ENCODE data around the gene PTPN4.

Gene PTPN4

DNA sequence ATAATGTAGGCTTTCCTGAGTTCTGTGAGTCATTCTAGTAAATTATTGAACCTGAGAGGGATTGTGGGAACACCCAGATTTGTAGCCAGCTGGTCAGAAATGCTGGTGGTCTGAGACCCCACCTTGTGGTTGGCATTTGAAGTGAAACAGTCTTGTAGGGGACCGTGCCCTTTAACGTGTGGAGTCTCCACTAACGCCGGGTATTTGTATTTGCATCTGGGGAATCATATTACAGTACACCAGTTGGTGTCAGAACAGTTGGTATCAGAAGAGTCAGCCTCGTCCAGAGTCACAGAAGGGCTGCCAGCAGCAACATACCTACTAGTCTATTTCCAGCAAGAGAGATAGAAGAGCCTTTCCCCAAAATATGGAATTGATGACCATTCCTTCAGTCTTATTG, 38.3 kb upstream of the PTPN4 start:
- Histone ChIP-seq H3K27ac (ENCODE audit: low read length) (no peak overlapping the region), H3K9me2 (replicated peaks; ENCODE audit: insufficient read depth, low read length) (no peaks in the 10 kb centered on the region), H3K4me2 (ENCODE audit: low read depth, low read length) (no peak overlapping the region), H2AFZ (ENCODE audit: low read length) (no peak overlapping the region), H3F3A (ENCODE audit: insufficient read depth, low read length) (no peaks in the 10 kb centered on the region), H3K4me1 (ENCODE audit: low read length) (no peaks in the 10 kb centered on the region), H3K79me2 (ENCODE audit: low read length) (no peaks in the 10 kb centered on the region), H3K4me3 (ENCODE audit: low read length) (no peak overlapping the region), H3K9me3 (replicated peaks; ENCODE audit: insufficient read depth, low read length) (no peaks in the 10 kb centered on the region), H3K27me3 (replicated peaks; ENCODE audit: insufficient read depth, low read length) (no peaks in the 10 kb centered on the region), H3K36me3 (replicated peaks; ENCODE audit: insufficient read depth, low read length) (no peaks in the 10 kb centered on the region), H4K20me1 (ENCODE audit: insufficient read depth, low read length) (no peaks in the 10 kb centered on the region), H3K9ac (ENCODE audit: low read length) (no peak overlapping the region)
- no peak for DNase-seq
- no peak for TF ChIP-seq EZH2 (optimal IDR thresholded peaks at IDR 0.05; ENCODE audit: low read depth, low read length)
- no peak for TF ChIP-seq CTCF (IDR thresholded peaks at IDR 0.05; ENCODE audit: low read length)
- TF ChIP-seq EZH2phosphoT487 (IDR thresholded peaks at IDR 0.05; ENCODE audit: low read length) = no peak

GRCh38 chr2:119721904-119722303, 37.8 kb upstream of the PTPN4 start:
- Histone ChIP-seq H4K20me1 (ENCODE audit: insufficient read depth, low read length) (no peaks in the 10 kb centered on the region), H3K9me3 (replicated peaks; ENCODE audit: insufficient read depth, low read length) (no peaks in the 10 kb centered on the region), H3K27me3 (replicated peaks; ENCODE audit: insufficient read depth, low read length) (no peaks in the 10 kb centered on the region), H2AFZ (ENCODE audit: low read length) (no peak overlapping the region), H3K4me3 (ENCODE audit: low read length) (no peak overlapping the region), H3K9ac (ENCODE audit: low read length) (no peak overlapping the region), H3K27ac (ENCODE audit: low read length) (no peak overlapping the region), H3K9me2 (replicated peaks; ENCODE audit: insufficient read depth, low read length) (no peaks in the 10 kb centered on the region), H3K36me3 (replicated peaks; ENCODE audit: insufficient read depth, low read length) (no peaks in the 10 kb centered on the region), H3K4me1 (ENCODE audit: low read length) (no peaks in the 10 kb centered on the region), H3K4me2 (ENCODE audit: low read depth, low read length) (no peak overlapping the region), H3F3A (ENCODE audit: insufficient read depth, low read length) (no peaks in the 10 kb centered on the region), H3K79me2 (ENCODE audit: low read length) (no peaks in the 10 kb centered on the region)
- TF ChIP-seq CTCF (IDR thresholded peaks at IDR 0.05; ENCODE audit: low read length) (no peak), EZH2 (optimal IDR thresholded peaks at IDR 0.05; ENCODE audit: low read depth, low read length) (no peak), EZH2phosphoT487 (IDR thresholded peaks at IDR 0.05; ENCODE audit: low read length) (no peak)
- no peak for DNase-seq

DNA sequence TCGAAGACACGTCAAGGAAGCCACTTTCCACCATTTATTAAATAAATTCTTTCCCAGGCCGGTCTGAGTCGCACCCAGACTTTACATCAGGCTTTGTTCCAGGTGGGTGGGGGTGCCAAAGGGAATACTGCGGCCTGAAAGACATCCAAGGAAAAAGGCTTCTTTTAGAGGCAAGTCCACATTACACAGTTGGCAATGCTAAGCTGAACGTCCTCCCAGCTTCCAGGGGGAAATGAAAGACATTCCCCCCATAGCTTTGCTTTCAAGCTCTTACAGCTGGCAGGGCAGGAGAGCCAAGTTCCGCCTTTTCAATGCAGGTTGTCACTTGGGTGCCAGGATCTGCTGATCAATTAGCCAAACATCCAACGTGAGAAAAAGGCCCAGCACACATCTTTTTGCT, 36.5 kb upstream of the PTPN4 start:
- H3K4me2 ChIP-seq (ENCODE audit: low read depth, low read length) = no peak overlapping the region
- no peak for DNase-seq
- no peaks in the 10 kb centered on the region for H3K9me3 ChIP-seq (replicated peaks; ENCODE audit: insufficient read depth, low read length)
- H3K9me2 ChIP-seq (replicated peaks; ENCODE audit: insufficient read depth, low read length) = no peaks in the 10 kb centered on the region
- no peak overlapping the region for H3K27ac ChIP-seq (ENCODE audit: low read length)
- no peaks in the 10 kb centered on the region for H3F3A ChIP-seq (ENCODE audit: insufficient read depth, low read length)
- TF ChIP-seq EZH2 (optimal IDR thresholded peaks at IDR 0.05; ENCODE audit: low read depth, low read length) = no peak
- TF ChIP-seq CTCF (IDR thresholded peaks at IDR 0.05; ENCODE audit: low read length) = no peak
- TF ChIP-seq EZH2phosphoT487 (IDR thresholded peaks at IDR 0.05; ENCODE audit: low read length) = no peak
- no peaks in the 10 kb centered on the region for H3K79me2 ChIP-seq (ENCODE audit: low read length)
- H3K4me3 ChIP-seq (ENCODE audit: low read length) = no peak overlapping the region
- no peaks in the 10 kb centered on the region for H3K36me3 ChIP-seq (replicated peaks; ENCODE audit: insufficient read depth, low read length)
- H3K27me3 ChIP-seq (replicated peaks; ENCODE audit: insufficient read depth, low read length) = no peaks in the 10 kb centered on the region
- H3K4me1 ChIP-seq (ENCODE audit: low read length) = no peaks in the 10 kb centered on the region
- no peak overlapping the region for H2AFZ ChIP-seq (ENCODE audit: low read length)
- no peak overlapping the region for H3K9ac ChIP-seq (ENCODE audit: low read length)
- no peaks in the 10 kb centered on the region for H4K20me1 ChIP-seq (ENCODE audit: insufficient read depth, low read length)

Data from MM.1S (cell line).